Gastrocnemius medialis (tissue), 4 donors: ENCODE results near the gene ARHGEF17.

Experiments used
- CTCF ChIP-seq, 5 experiments: fragments of 450-650 bp in 3 of 5; fragments of 200-600 bp in 2 of 5; sonication (generic) in 2 of 5; IDR thresholded peaks in 4 of 5; conservative IDR thresholded peaks in 1 of 5; 1 replicate in 4 of 5; 2 replicates in 1 of 5; pipeline ENCODE4 v1.5.1; 2016 to 2019; ENCODE audit warnings: antibody characterized with exemption in 5 of 5, mild to moderate bottlenecking in 3 of 5, moderate library complexity in 3 of 5
- POLR2A ChIP-seq, 2 donors: fragments of 450-650 bp; IDR thresholded peaks; one replicate each; pipeline ENCODE4 v1.6.1; 2017; ENCODE audit warnings: antibody characterized with exemption in 2 of 2, mild to moderate bottlenecking in 2 of 2, moderate library complexity in 2 of 2

- TF ChIP-seq CTCF (IDR thresholded peaks at IDR 0.05 in 4 of 5, conservative IDR thresholded peaks at IDR 0.05 in 1 of 5), result peak; percentile 43 to 72 (median 66)
- no peak for TF ChIP-seq POLR2A (IDR thresholded peaks at IDR 0.05)
These were observed 12.7 kb upstream of the ARHGEF17 start for GRCh38 chr11:73295241-73295995.
